ENCODE results near the gene PRPF40B. TPM values are rescaled to one million over a fixed set of nuclear protein-coding genes. Genes with fewer than 3 reads are reported as not detected.

PRPF40B gene
- total RNA-seq, 4 donors from 2014 or later: 3.7 to 18.2 (median 15.5) TPM

DNA sequence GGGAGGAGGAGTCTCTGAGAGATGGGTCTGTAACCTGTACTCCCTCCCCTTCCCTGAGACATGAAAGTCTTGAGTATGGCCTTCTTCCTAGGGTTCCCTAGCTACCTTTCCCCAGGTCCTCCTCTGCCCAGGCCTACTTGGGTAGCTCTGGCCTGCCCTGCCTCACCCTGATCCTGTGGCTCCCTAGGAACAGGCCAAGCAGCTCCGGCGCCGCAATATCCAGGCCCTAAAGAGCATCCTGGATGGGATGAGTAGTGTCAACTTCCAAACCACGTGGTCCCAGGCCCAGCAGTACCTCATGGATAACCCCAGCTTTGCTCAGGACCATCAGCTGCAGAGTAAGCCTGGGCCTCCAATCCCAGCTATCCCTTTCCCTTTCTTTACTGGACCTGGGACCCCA lies 12.3 kb downstream of the PRPF40B start:
- DNase-seq: peak in 1 of 3 donors; percentile 47
- no peaks in the 10 kb centered on the region for H3K36me3 ChIP-seq
- TF ChIP-seq, protein P1, sequence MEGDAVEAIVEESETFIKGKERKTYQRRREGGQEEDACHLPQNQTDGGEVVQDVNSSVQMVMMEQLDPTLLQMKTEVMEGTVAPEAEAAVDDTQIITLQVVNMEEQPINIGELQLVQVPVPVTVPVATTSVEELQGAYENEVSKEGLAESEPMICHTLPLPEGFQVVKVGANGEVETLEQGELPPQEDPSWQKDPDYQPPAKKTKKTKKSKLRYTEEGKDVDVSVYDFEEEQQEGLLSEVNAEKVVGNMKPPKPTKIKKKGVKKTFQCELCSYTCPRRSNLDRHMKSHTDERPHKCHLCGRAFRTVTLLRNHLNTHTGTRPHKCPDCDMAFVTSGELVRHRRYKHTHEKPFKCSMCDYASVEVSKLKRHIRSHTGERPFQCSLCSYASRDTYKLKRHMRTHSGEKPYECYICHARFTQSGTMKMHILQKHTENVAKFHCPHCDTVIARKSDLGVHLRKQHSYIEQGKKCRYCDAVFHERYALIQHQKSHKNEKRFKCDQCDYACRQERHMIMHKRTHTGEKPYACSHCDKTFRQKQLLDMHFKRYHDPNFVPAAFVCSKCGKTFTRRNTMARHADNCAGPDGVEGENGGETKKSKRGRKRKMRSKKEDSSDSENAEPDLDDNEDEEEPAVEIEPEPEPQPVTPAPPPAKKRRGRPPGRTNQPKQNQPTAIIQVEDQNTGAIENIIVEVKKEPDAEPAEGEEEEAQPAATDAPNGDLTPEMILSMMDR (IDR thresholded peaks at IDR 0.05): no peak
- TF ChIP-seq POLR2A (IDR thresholded peaks at IDR 0.05): no peak
- no peak overlapping the region for H3K27ac ChIP-seq
- H3K4me1 ChIP-seq: peaks cover 0 to 8% (median 0%) of the 10 kb centered on the region in 4 donors
- H3K9me3 ChIP-seq: no peaks in the 10 kb centered on the region
- H3K4me3 ChIP-seq: no peak overlapping the region
- no peaks in the 10 kb centered on the region for H3K27me3 ChIP-seq

DNA sequence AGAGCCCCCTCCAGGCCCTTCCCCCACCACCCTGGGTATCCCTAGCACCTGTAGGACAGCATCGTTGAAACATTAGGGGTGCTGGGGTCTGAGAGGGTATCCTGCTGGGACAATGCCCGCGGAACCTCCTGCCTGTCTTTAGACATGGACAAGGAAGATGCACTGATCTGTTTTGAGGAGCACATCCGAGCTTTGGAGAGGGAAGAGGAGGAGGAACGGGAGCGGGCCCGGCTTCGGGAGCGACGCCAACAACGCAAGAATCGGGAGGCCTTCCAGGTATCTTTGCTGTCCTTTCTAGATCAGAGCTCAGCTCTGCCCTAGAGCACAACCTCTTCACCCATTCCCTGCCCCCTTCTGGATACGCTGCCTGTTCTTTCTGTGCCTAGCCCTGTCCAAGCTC lies 13.2 kb downstream of the PRPF40B start:
- no peaks in the 10 kb centered on the region for H3K36me3 ChIP-seq
- H3K27ac ChIP-seq: no peak overlapping the region
- H3K9me3 ChIP-seq: no peaks in the 10 kb centered on the region

DNA sequence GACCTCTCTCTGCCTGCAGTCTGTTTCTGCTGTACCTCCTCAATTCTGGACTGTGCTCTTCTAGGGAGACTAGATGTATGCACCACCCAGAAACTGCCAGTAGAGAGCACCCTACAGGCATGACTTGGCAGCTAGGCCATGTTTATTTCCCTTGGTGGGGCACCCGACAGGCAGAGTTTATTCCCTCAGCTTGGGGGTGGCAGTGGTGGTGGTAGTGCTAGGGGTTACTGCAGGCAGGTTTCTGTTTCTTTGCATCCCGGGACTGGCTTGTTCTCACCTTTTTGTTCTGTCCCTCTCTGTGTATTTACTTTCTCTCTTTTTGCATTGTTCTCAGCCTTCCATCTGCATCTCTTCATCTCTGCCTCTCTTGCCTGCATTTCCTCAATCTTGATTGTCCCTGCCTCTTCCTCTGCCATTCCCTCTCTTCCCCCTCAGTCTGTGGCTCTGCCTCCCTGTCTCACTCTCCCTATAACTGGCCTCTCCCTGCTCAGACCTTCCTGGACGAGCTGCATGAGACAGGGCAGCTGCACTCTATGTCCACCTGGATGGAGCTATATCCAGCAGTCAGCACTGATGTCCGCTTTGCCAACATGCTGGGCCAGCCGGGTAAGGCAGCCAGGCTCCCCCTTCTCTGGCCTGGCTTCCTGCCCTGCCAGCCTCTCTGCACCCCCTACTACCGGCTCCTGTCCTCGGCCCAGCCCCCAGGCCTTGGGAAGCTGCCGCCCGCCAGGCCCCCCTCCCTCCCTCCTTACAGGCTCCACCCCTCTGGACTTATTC lies 13.8 kb downstream of the PRPF40B start:
- Histone ChIP-seq H3K27me3 (no peaks in the 10 kb centered on the region), H3K36me3 (peaks cover 0 to 2% (median 0%) of the 10 kb centered on the region in 3 donors), H3K27ac (no peak overlapping the region), H3K9me3 (no peaks in the 10 kb centered on the region), H3K4me1 (peaks cover 0 to 8% (median 0%) of the 10 kb centered on the region in 4 donors), H3K4me3 (no peak overlapping the region)
- TF ChIP-seq, protein P1 (IDR thresholded peaks at IDR 0.05): peak; percentile 30 to 70 (median 56)
- TF ChIP-seq POLR2A (IDR thresholded peaks at IDR 0.05): no peak
- peak in 2 of 3 donors; percentile 46 to 79 for DNase-seq

More for the DNA sequence above, 13.2 kb downstream of the PRPF40B start:
- peak in 1 of 3 donors; percentile 44 for DNase-seq
- no peaks in the 10 kb centered on the region for H3K27me3 ChIP-seq
- no peak overlapping the region for H3K4me3 ChIP-seq
- TF ChIP-seq POLR2A (IDR thresholded peaks at IDR 0.05): no peak
- TF ChIP-seq, protein P1 (IDR thresholded peaks at IDR 0.05): no peak
- peaks cover 0 to 8% (median 0%) of the 10 kb centered on the region in 4 donors for H3K4me1 ChIP-seq

DNA sequence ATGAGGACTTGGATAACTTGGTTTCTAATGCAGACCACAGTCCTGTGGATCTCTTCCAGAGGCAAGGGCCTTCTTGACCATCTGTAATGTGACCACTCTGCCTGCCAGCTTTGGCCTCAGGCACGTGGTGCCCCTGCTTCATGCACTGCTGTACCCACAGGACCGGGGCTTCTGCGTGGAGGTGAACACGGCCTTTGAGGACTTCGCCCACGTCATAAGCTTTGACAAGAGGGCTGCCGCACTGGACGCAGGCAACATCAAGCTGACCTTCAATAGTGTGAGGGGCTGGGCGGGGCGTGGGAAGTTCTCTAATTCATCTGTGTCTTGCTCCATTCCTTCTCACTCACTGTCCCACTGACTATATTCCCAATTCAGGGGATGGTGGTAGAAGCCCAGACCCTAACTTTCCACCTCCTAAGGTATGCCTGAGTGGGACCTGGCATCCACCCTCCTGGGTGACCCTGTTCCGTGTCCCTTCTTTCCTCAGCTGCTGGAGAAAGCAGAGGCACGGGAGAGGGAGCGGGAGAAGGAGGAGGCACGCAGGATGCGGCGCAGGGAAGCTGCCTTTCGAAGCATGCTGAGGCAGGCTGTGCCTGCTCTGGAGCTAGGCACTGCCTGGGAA lies 18.5 kb downstream of the PRPF40B start:
- no peaks in the 10 kb centered on the region for H3K27me3 ChIP-seq
- peaks cover 0 to 5% (median 0%) of the 10 kb centered on the region in 3 donors for H3K36me3 ChIP-seq
- H3K4me3 ChIP-seq: no peak overlapping the region
- peaks cover 0 to 10% (median 3%) of the 10 kb centered on the region in 4 donors for H3K4me1 ChIP-seq
- no peak for TF ChIP-seq POLR2A (IDR thresholded peaks at IDR 0.05)
- TF ChIP-seq, protein P1 (IDR thresholded peaks at IDR 0.05): no peak
- H3K27ac ChIP-seq: peak overlapping the region in 2 of 4 donors; percentile 46 to 84
- no peak for DNase-seq
- no peaks in the 10 kb centered on the region for H3K9me3 ChIP-seq

DNA sequence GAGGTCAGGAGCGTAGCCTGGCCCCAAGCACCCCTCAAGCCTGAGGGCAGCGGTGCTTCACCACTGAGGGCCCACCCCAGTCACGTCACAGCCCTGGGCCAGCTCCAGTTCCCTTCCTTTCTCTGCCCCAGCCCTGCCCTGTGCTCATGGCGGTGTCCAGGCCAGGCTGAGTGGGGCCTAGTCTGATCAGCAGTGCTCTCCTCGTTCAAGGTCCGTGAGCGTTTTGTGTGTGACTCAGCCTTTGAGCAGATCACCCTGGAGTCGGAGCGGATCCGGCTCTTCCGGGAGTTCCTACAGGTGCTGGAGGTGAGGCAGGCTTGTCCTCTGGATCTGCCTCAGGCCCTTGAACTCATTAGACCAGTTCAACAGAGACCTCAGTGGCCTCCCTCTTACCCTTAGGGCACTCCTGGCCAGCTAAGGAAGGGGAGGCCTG lies 19.0 kb downstream of the PRPF40B start:
- no peaks in the 10 kb centered on the region for H3K27me3 ChIP-seq
- no peaks in the 10 kb centered on the region for H3K9me3 ChIP-seq
- H3K4me1 ChIP-seq: peaks cover 0 to 9% (median 3%) of the 10 kb centered on the region in 4 donors
- TF ChIP-seq, protein P1 (IDR thresholded peaks at IDR 0.05): no peak
- TF ChIP-seq POLR2A (IDR thresholded peaks at IDR 0.05): peak in 1 of 2 donors; percentile 30
- H3K4me3 ChIP-seq: no peak overlapping the region
- DNase-seq: peak in 2 of 3 donors; percentile 67 to 76
- H3K27ac ChIP-seq: peak overlapping the region in 2 of 4 donors; percentile 46 to 84
- peaks cover 0 to 5% (median 0%) of the 10 kb centered on the region in 3 donors for H3K36me3 ChIP-seq
